ENCODE results near the gene TMEM145. TPM values are rescaled to one million over a fixed set of nuclear protein-coding genes. Genes with fewer than 3 reads are reported as not detected.
"Not testable (repeated sequence)": the region's sequence is repeated elsewhere in the genome, so short reads cannot be mapped to it uniquely, and the experiment has no call there.

Gene TMEM145
- 0.68 and 1.2 TPM in 2 replicates for total RNA-seq (2014; rRNA removed; shearing (Covaris generic))

- DNase-seq (ENCODE audit: low read depth) = peak; percentile 59
Measured at GRCh38 chr19:42313096-42313839, at the start of gene TMEM145. TMEM145 (plus strand) TSS chr19:42313309; CDS start chr19:42313377, 68 bp downstream.

GRCh38 chr19:42266105-42266504 is 47.0 kb upstream of the TMEM145 start:
- not testable (repeated sequence) for DNase-seq (ENCODE audit: low read depth)

GRCh38 chr19:42266928-42267603 is 46.0 kb upstream of the TMEM145 start:
- not testable (repeated sequence) for DNase-seq (ENCODE audit: low read depth)

GRCh38 chr19:42267644-42268141 is 45.4 kb upstream of the TMEM145 start:
- no peak for DNase-seq (ENCODE audit: low read depth)

- DNase-seq (ENCODE audit: low read depth) = peak; percentile 99
Measured at GRCh38 chr19:42268142-42268703, 44.9 kb upstream of the TMEM145 start.

GRCh38 chr19:42268704-42269477 is 44.2 kb upstream of the TMEM145 start, which contains the start of gene CIC:
CIC (plus strand) TSS chr19:42269252; CDS start chr19:42271784, 2,532 bp downstream.
- peak; percentile 100 for DNase-seq (ENCODE audit: low read depth)

- no peak for DNase-seq (ENCODE audit: low read depth)
Measured at GRCh38 chr19:42269478-42270345, 43.4 kb upstream of the TMEM145 start.

- DNase-seq (ENCODE audit: low read depth) = peak; percentile 79
Measured at GRCh38 chr19:42270346-42271044, 42.6 kb upstream of the TMEM145 start.

- DNase-seq (ENCODE audit: low read depth) = no peak
Measured at GRCh38 chr19:42271045-42271419, 42.1 kb upstream of the TMEM145 start.

- no peak for DNase-seq (ENCODE audit: low read depth)
Measured at GRCh38 chr19:42271861-42272534, 41.1 kb upstream of the TMEM145 start.

- no peak for DNase-seq (ENCODE audit: low read depth)
Measured at GRCh38 chr19:42272535-42272897, 40.6 kb upstream of the TMEM145 start.

- DNase-seq (ENCODE audit: low read depth) = no peak
Measured at GRCh38 chr19:42272989-42273406, 40.1 kb upstream of the TMEM145 start.

- no peak for DNase-seq (ENCODE audit: low read depth)
Measured at GRCh38 chr19:42273407-42274064, 39.6 kb upstream of the TMEM145 start.

GRCh38 chr19:42274065-42274682 is 38.9 kb upstream of the TMEM145 start:
- DNase-seq (ENCODE audit: low read depth) = no peak

GRCh38 chr19:42275103-42275502 is 38.0 kb upstream of the TMEM145 start:
- no peak for DNase-seq (ENCODE audit: low read depth)

- no peak for DNase-seq (ENCODE audit: low read depth)
Measured at GRCh38 chr19:42275517-42275916, 37.6 kb upstream of the TMEM145 start.

- DNase-seq (ENCODE audit: low read depth) = no peak
Measured at GRCh38 chr19:42276284-42276683, 36.8 kb upstream of the TMEM145 start.

- DNase-seq (ENCODE audit: low read depth) = peak; percentile 73
Measured at GRCh38 chr19:42276821-42277220, 36.3 kb upstream of the TMEM145 start.
